ENCODE results near the gene PIH1D1.

Gene PIH1D1

GRCh38 chr19:49421039-49421877 lies 30.4 kb downstream of the PIH1D1 start:
- in situ Hi-C loops (cut with MboI; ENCODE audit: low sequenced_read_pairs) = no loop called here

GRCh38 chr19:49420227-49420626 lies 31.4 kb downstream of the PIH1D1 start:
- in situ Hi-C loops (cut with MboI; ENCODE audit: low sequenced_read_pairs) = no loop called here

- in situ Hi-C loops (cut with MboI; ENCODE audit: low sequenced_read_pairs) = no loop called here
Measured at GRCh38 chr19:49419173-49419572, 32.4 kb downstream of the PIH1D1 start.

- in situ Hi-C loops (cut with MboI; ENCODE audit: low sequenced_read_pairs) = no loop called here
Measured at GRCh38 chr19:49418511-49418910, 33.1 kb downstream of the PIH1D1 start.

GRCh38 chr19:49417088-49417487 lies 34.5 kb downstream of the PIH1D1 start:
- in situ Hi-C loops (cut with MboI; ENCODE audit: low sequenced_read_pairs) = no loop called here

- in situ Hi-C loops (cut with MboI; ENCODE audit: low sequenced_read_pairs) = no loop called here
Measured at GRCh38 chr19:49415810-49416200, 35.8 kb downstream of the PIH1D1 start.

- in situ Hi-C loops (cut with MboI; ENCODE audit: low sequenced_read_pairs) = no loop called here
Measured at GRCh38 chr19:49415102-49415809, 36.4 kb downstream of the PIH1D1 start.

GRCh38 chr19:49414256-49414655 lies 37.4 kb downstream of the PIH1D1 start:
- in situ Hi-C loops (cut with MboI; ENCODE audit: low sequenced_read_pairs) = no loop called here

- in situ Hi-C loops (cut with MboI; ENCODE audit: low sequenced_read_pairs) = no loop called here
Measured at GRCh38 chr19:49413348-49413747, 38.3 kb downstream of the PIH1D1 start.

- in situ Hi-C loops (cut with MboI; ENCODE audit: low sequenced_read_pairs) = no loop called here
Measured at GRCh38 chr19:49411681-49412326, 39.8 kb downstream of the PIH1D1 start.

- in situ Hi-C loops (cut with MboI; ENCODE audit: low sequenced_read_pairs) = no loop called here
Measured at GRCh38 chr19:49409441-49410029, 42.1 kb downstream of the PIH1D1 start.

GRCh38 chr19:49408816-49409440 lies 42.7 kb downstream of the PIH1D1 start:
- in situ Hi-C loops (cut with MboI; ENCODE audit: low sequenced_read_pairs) = no loop called here

- in situ Hi-C loops (cut with MboI; ENCODE audit: low sequenced_read_pairs) = no loop called here
Measured at GRCh38 chr19:49407482-49408015, 44.1 kb downstream of the PIH1D1 start.

GRCh38 chr19:49407079-49407478 lies 44.5 kb downstream of the PIH1D1 start:
- in situ Hi-C loops (cut with MboI; ENCODE audit: low sequenced_read_pairs) = no loop called here

GRCh38 chr19:49403404-49404187 lies 48.0 kb downstream of the PIH1D1 start:
- in situ Hi-C loops (cut with MboI; ENCODE audit: low sequenced_read_pairs) = no loop called here

- in situ Hi-C loops (cut with MboI; ENCODE audit: low sequenced_read_pairs) = no loop called here
Measured at GRCh38 chr19:49400029-49400428, 51.6 kb downstream of the PIH1D1 start.

GRCh38 chr19:49398931-49399330 lies 52.7 kb downstream of the PIH1D1 start:
- in situ Hi-C loops (cut with MboI; ENCODE audit: low sequenced_read_pairs) = no loop called here

- in situ Hi-C loops (cut with MboI; ENCODE audit: low sequenced_read_pairs) = no loop called here
Measured at GRCh38 chr19:49398001-49398615, 53.5 kb downstream of the PIH1D1 start.

GRCh38 chr19:49396738-49397505 lies 54.7 kb downstream of the PIH1D1 start:
- in situ Hi-C loops (cut with MboI; ENCODE audit: low sequenced_read_pairs) = no loop called here
